Lung (tissue), 12 donors: ENCODE measurements around the gene S100A10. TPM values are rescaled to one million over a fixed set of nuclear protein-coding genes. Genes with fewer than 3 reads are reported as not detected.

Experiments used
- ATAC-seq: fragments of 200-7000 bp; cut with Tn5 transposase; one replicate; pipeline ENCODE4 v1.9.1; 2020; ENCODE audit warnings: moderate number of reproducible peaks; ENCODE audit not compliant: insufficient read depth, low FRiP score
- DNase-seq, 3 donors: peaks; one replicate each; pipeline ENCODE4 v3.0.0-alpha.2; 2013 to 2017
- H3K27ac ChIP-seq, 2 donors: one replicate each; pipeline ENCODE4 v1.5.1; 2013; ENCODE audit warnings: mild to moderate bottlenecking in 2 of 2, moderate library complexity in 2 of 2, control low read depth in 1 of 2, inconsistent platforms in 1 of 2, low read depth in 1 of 2, low read length in 1 of 2
- H3K27me3 ChIP-seq, 3 donors: one replicate each; pipeline ENCODE4 v1.5.1; 2013; ENCODE audit warnings: low read length in 2 of 3; ENCODE audit not compliant: control insufficient read depth in 3 of 3, insufficient read depth in 3 of 3
- H3K36me3 ChIP-seq, 4 donors: one replicate each; pipeline ENCODE4 v1.5.1; 2013; ENCODE audit warnings: low read length in 4 of 4, mild to moderate bottlenecking in 1 of 4, moderate library complexity in 1 of 4; ENCODE audit not compliant: control insufficient read depth in 4 of 4, insufficient read depth in 4 of 4
- H3K4me1 ChIP-seq, 5 donors: one replicate each; pipeline ENCODE4 v1.5.1; 2013; ENCODE audit warnings: low read length in 5 of 5, mild to moderate bottlenecking in 2 of 5, moderate library complexity in 1 of 5; ENCODE audit not compliant: control insufficient read depth in 5 of 5, insufficient read depth in 5 of 5
- H3K4me3 ChIP-seq: one replicate; pipeline ENCODE4 v1.5.1; 2013; ENCODE audit warnings: mild to moderate bottlenecking, control low read depth, moderate library complexity
- H3K9ac ChIP-seq, 2 donors: one replicate each; pipeline ENCODE4 v1.5.1; 2013; ENCODE audit warnings: low read length in 2 of 2, control low read depth in 1 of 2; ENCODE audit not compliant: insufficient read depth in 1 of 2
- H3K9me3 ChIP-seq, 4 donors: one replicate each; pipeline ENCODE4 v1.5.1; 2013; ENCODE audit warnings: low read length in 3 of 4, mild to moderate bottlenecking in 1 of 4, moderate library complexity in 1 of 4; ENCODE audit not compliant: control insufficient read depth in 4 of 4, insufficient read depth in 3 of 4
- WGBS, 2 donors: extraction: QIAGEN DNeasy Blood & Tissue Kit; methylation state at CpG; one replicate each; pipeline ENCODE4 v1.1.7; 2013; 5-methylcytosine and 5-hydroxymethylcytosine counted together
- polyA plus RNA-seq, 2 donors: library from polyadenylated mRNA; stranded (reverse); fragments of 200-250 nt; gene quantifications; one replicate each; pipeline ENCODE4 v1.2.1, GENCODE V29; 2013
- total RNA-seq, 2 donors: library from RNA; depleted of rRNA in 1 of 2; stranded (reverse); fragments of >200 nt in 1 of 2; gene quantifications; one replicate each; pipeline ENCODE4 v1.2.1, GENCODE V29; 2014 to 2021
- TF ChIP-seq, protein P1 (sequence below): IDR thresholded peaks from 2 replicates; pipeline ENCODE4 v1.5.1; 2012; ENCODE audit warnings: mild to moderate bottlenecking; ENCODE audit errors: control extremely low read depth, extremely low read depth
- donor health status: control.
- donor health status: control.
- donor health status: Bipolar disorder and iron deficiency.
- donor health status: healthy.
- donor health status: DM: yes; HTN: yes; CAD: no.

S100A10 gene
- total and polyA plus RNA-seq, 4 donors: 205 to 1,003 (median 674) TPM

DNA sequence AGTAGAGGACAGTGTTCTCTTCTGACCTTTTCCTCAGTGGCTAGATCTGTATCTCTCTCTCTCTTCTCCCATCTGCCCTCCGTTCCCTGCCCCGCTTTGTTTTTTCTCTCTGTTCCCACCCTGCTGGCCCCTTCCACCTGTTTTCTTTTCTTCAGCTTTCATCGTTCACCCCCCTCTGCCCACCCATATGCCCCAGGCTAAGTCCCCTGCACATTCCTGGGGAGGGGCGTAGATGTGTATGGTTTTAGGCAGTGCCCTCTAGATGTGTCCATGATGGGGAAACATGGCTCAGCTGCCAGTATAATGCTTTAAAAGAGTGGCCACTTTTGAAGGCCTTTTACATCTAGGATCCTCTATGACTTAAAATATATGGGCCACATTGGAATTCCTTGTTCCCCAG is 29.6 kb upstream of the S100A10 start:
- no peak overlapping the region for H3K27ac ChIP-seq
- H3K9me3 ChIP-seq: no peaks in the 10 kb centered on the region
- H3K9ac ChIP-seq: no peak overlapping the region
- DNase-seq: no peak
- no peaks in the 10 kb centered on the region for H3K36me3 ChIP-seq
- 92 to 99% methylated on average over 4 of the region's 4 CpGs for WGBS, 2 donors
- H3K27me3 ChIP-seq: no peaks in the 10 kb centered on the region
- ATAC-seq: no peak
- TF ChIP-seq, protein P1, sequence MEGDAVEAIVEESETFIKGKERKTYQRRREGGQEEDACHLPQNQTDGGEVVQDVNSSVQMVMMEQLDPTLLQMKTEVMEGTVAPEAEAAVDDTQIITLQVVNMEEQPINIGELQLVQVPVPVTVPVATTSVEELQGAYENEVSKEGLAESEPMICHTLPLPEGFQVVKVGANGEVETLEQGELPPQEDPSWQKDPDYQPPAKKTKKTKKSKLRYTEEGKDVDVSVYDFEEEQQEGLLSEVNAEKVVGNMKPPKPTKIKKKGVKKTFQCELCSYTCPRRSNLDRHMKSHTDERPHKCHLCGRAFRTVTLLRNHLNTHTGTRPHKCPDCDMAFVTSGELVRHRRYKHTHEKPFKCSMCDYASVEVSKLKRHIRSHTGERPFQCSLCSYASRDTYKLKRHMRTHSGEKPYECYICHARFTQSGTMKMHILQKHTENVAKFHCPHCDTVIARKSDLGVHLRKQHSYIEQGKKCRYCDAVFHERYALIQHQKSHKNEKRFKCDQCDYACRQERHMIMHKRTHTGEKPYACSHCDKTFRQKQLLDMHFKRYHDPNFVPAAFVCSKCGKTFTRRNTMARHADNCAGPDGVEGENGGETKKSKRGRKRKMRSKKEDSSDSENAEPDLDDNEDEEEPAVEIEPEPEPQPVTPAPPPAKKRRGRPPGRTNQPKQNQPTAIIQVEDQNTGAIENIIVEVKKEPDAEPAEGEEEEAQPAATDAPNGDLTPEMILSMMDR: no peak
- no peaks in the 10 kb centered on the region for H3K4me1 ChIP-seq
- no peak overlapping the region for H3K4me3 ChIP-seq

DNA sequence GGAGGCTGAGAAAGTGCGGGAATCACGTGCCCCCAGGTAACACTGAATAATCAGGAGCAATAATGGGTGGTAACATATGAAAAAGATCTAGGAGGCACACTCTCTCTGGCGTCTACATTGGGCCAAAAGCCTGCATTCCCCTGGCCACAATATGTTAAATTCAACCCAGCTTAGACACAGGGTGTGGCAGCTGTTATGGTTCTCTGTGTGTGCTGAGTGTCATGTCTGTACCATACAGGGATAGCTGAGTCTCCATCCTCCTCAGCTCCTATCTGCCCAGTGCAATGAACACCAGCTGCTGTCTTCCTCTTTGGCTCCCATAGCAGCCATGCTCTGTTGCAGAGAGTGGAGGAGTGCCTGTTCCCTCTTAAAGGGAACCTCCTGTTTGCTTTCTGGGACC is 28.8 kb upstream of the S100A10 start:
- 83 to 86% methylated on average over 3 of the region's 3 CpGs for WGBS, 2 donors
- Histone ChIP-seq H3K27ac (no peak overlapping the region), H3K9ac (no peak overlapping the region), H3K4me3 (no peak overlapping the region), H3K36me3 (no peaks in the 10 kb centered on the region), H3K27me3 (no peaks in the 10 kb centered on the region), H3K4me1 (no peaks in the 10 kb centered on the region), H3K9me3 (no peaks in the 10 kb centered on the region)
- ATAC-seq (no peak), DNase-seq (no peak)
- TF ChIP-seq, protein P1: no peak

DNA sequence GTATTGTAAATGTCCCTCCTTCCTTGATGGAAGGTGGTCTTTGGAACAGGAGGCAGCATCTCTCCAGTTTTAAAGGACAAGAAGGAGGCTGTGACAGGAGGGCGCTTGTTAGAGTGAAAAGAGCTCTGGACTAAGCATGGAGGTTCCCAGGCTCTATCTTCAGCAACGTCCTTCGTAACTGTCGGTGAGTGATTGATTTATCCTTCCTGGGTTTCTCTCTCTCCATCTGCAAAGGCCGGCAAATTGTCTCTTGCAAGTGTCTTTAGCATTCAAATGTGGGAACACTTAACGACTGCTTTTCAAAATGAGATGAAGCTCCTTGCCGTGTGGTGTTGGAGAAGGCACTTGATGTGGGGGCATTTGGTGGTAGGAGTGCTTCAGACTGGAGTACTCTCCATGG is 27.9 kb upstream of the S100A10 start:
- H3K4me3 ChIP-seq: no peak overlapping the region
- no peak overlapping the region for H3K27ac ChIP-seq
- H3K9me3 ChIP-seq: no peaks in the 10 kb centered on the region
- 85 to 91% methylated on average over 7 of the region's 7 CpGs for WGBS, 2 donors
- no peaks in the 10 kb centered on the region for H3K27me3 ChIP-seq
- DNase-seq: no peak
- H3K36me3 ChIP-seq: no peaks in the 10 kb centered on the region
- no peaks in the 10 kb centered on the region for H3K4me1 ChIP-seq
- TF ChIP-seq, protein P1: no peak
- ATAC-seq: no peak
- H3K9ac ChIP-seq: no peak overlapping the region

DNA sequence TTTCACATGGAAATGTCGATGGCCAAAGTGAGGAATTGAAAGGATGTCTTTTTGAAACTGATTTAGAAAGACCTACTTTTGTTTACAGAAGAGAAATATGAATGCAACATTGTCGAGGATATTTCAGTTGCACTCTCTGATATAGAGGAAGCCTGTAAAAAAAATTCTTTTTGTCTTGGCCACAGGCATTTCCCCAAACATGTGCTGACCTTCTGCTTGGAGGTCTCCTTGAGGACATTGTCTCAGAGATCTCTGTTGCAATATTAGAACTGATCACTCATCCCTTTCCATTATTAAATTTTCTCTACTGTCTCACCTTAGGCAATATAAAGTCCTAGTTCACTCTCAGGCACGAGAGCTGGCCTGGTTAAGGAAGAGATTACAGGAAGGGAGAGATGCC is 27.2 kb upstream of the S100A10 start:
- Histone ChIP-seq H3K27me3 (no peaks in the 10 kb centered on the region), H3K4me3 (no peak overlapping the region), H3K9ac (no peak overlapping the region), H3K9me3 (no peaks in the 10 kb centered on the region), H3K27ac (no peak overlapping the region), H3K36me3 (no peaks in the 10 kb centered on the region), H3K4me1 (no peaks in the 10 kb centered on the region)
- TF ChIP-seq, protein P1: no peak
- DNase-seq (no peak), ATAC-seq (no peak)
- 55 to 64% methylated on average over 3 of the region's 3 CpGs for WGBS, 2 donors
